ENCODE results near the gene U2SURP. TPM values are rescaled to one million over a fixed set of nuclear protein-coding genes. Genes with fewer than 3 reads are reported as not detected.
A peak's percentile ranks its signal among the peaks of the same experiment; 100 is the strongest.
"Not testable (repeated sequence)": the region's sequence is repeated elsewhere in the genome, so short reads cannot be mapped to it uniquely, and the experiment has no call there.

The U2SURP gene
- total and polyA plus RNA-seq, 4 donors: 8.3 to 41.2 (median 30.3) TPM

GRCh38 chr3:143070977-143071551, 69.7 kb downstream of the U2SURP start:
- no peak overlapping the region for H3K27ac ChIP-seq (ENCODE audit: low read depth in 1 of 2, low read length in 2 of 2)
- WGBS: 74% methylated on average over 3 of the region's 3 CpGs

DNA sequence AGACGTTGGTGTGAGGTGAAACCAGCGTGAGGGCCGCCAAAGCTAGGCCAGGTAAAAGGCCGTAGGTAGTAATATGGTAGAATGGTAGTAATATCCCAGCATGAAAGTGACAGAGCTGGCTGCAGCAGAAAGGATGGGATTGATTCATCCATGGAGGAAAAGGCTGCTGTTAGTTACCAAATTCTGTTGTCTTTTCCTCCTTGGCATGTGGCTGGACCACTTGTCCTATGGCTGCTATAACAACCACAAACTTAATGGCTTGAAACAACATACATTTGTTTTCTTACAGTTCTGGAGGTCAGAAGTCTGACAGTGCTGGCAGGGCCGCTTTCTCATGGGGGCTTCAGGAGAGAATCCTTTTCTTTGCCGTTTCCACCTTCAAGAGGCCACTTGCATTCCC, 70.4 kb downstream of the U2SURP start:
- WGBS: 94% methylated on average over 6 of the region's 6 CpGs

More at GRCh38 chr3:143070977-143071551, 69.7 kb downstream of the U2SURP start:
- no peak overlapping the region for H3K9ac ChIP-seq (ENCODE audit: low read depth in 1 of 2, low read length in 2 of 2)
- H3K36me3 ChIP-seq (ENCODE audit: control insufficient read depth in 4 of 4, insufficient read depth in 3 of 4, low read depth in 1 of 4, low read length in 3 of 4): no peaks in the 10 kb centered on the region
- DNase-seq (ENCODE audit: low spot score): no peak
- H3K27me3 ChIP-seq (ENCODE audit: control insufficient read depth in 4 of 4, insufficient read depth in 4 of 4, low read length in 3 of 4): no peaks in the 10 kb centered on the region
- no peak for TF ChIP-seq RAD21 (IDR thresholded peaks at IDR 0.05)
- peak in 1 of 2 donors; percentile 10 for TF ChIP-seq HNF4A (conservative IDR thresholded peaks at IDR 0.05)
- H3K9me3 ChIP-seq (ENCODE audit: control insufficient read depth in 4 of 4, low read length in 3 of 4): no peaks in the 10 kb centered on the region
- H3K4me3 ChIP-seq (ENCODE audit: low read depth in 1 of 3, low read length in 3 of 3): no peak overlapping the region
- no peaks in the 10 kb centered on the region for H3K4me1 ChIP-seq (ENCODE audit: control insufficient read depth in 4 of 4, insufficient read depth in 4 of 4, low read length in 3 of 4)

GRCh38 chr3:143072298-143073020, 71.1 kb downstream of the U2SURP start:
- not testable (repeated sequence) for H3K36me3 ChIP-seq (ENCODE audit: control insufficient read depth in 4 of 4, insufficient read depth in 3 of 4, low read depth in 1 of 4, low read length in 3 of 4); H3K27ac ChIP-seq (ENCODE audit: low read depth in 1 of 2, low read length in 2 of 2); H3K27me3 ChIP-seq (ENCODE audit: control insufficient read depth in 4 of 4, insufficient read depth in 4 of 4, low read length in 3 of 4); DNase-seq (ENCODE audit: low spot score); H3K9ac ChIP-seq (ENCODE audit: low read depth in 1 of 2, low read length in 2 of 2); H3K4me3 ChIP-seq (ENCODE audit: low read depth in 1 of 3, low read length in 3 of 3); H3K4me1 ChIP-seq (ENCODE audit: control insufficient read depth in 4 of 4, insufficient read depth in 4 of 4, low read length in 3 of 4); H3K9me3 ChIP-seq (ENCODE audit: control insufficient read depth in 4 of 4, low read length in 3 of 4)
- WGBS: 90% methylated on average over 12 of the region's 12 CpGs

More for the DNA sequence above, 70.4 kb downstream of the U2SURP start:
- no peaks in the 10 kb centered on the region for H3K9me3 ChIP-seq (ENCODE audit: control insufficient read depth in 4 of 4, low read length in 3 of 4)
- no peaks in the 10 kb centered on the region for H3K36me3 ChIP-seq (ENCODE audit: control insufficient read depth in 4 of 4, insufficient read depth in 3 of 4, low read depth in 1 of 4, low read length in 3 of 4)
- no peaks in the 10 kb centered on the region for H3K4me1 ChIP-seq (ENCODE audit: control insufficient read depth in 4 of 4, insufficient read depth in 4 of 4, low read length in 3 of 4)
- no peak for DNase-seq (ENCODE audit: low spot score)
- no peak overlapping the region for H3K27ac ChIP-seq (ENCODE audit: low read depth in 1 of 2, low read length in 2 of 2)
- no peaks in the 10 kb centered on the region for H3K27me3 ChIP-seq (ENCODE audit: control insufficient read depth in 4 of 4, insufficient read depth in 4 of 4, low read length in 3 of 4)
- H3K9ac ChIP-seq (ENCODE audit: low read depth in 1 of 2, low read length in 2 of 2): no peak overlapping the region
- TF ChIP-seq FOXA1 (IDR thresholded peaks at IDR 0.05) (no peak), GABPA (IDR thresholded peaks at IDR 0.05 in 1 of 2, conservative IDR thresholded peaks at IDR 0.05 in 1 of 2) (no peak), YY1 (IDR thresholded peaks at IDR 0.05) (no peak), RXRA (IDR thresholded peaks at IDR 0.05) (no peak), CTCF (IDR thresholded peaks at IDR 0.05; ENCODE audit: low read depth, low read length, missing input control) (no peak), HNF4G (IDR thresholded peaks at IDR 0.05) (no peak)
- TF ChIP-seq, protein P1, sequence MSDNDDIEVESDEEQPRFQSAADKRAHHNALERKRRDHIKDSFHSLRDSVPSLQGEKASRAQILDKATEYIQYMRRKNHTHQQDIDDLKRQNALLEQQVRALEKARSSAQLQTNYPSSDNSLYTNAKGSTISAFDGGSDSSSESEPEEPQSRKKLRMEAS (IDR thresholded peaks at IDR 0.05): no peak
- TF ChIP-seq, protein P2, sequence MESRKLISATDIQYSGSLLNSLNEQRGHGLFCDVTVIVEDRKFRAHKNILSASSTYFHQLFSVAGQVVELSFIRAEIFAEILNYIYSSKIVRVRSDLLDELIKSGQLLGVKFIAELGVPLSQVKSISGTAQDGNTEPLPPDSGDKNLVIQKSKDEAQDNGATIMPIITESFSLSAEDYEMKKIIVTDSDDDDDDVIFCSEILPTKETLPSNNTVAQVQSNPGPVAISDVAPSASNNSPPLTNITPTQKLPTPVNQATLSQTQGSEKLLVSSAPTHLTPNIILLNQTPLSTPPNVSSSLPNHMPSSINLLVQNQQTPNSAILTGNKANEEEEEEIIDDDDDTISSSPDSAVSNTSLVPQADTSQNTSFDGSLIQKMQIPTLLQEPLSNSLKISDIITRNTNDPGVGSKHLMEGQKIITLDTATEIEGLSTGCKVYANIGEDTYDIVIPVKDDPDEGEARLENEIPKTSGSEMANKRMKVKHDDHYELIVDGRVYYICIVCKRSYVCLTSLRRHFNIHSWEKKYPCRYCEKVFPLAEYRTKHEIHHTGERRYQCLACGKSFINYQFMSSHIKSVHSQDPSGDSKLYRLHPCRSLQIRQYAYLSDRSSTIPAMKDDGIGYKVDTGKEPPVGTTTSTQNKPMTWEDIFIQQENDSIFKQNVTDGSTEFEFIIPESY (IDR thresholded peaks at IDR 0.05): no peak
- H3K4me3 ChIP-seq (ENCODE audit: low read depth in 1 of 3, low read length in 3 of 3): no peak overlapping the region

DNA sequence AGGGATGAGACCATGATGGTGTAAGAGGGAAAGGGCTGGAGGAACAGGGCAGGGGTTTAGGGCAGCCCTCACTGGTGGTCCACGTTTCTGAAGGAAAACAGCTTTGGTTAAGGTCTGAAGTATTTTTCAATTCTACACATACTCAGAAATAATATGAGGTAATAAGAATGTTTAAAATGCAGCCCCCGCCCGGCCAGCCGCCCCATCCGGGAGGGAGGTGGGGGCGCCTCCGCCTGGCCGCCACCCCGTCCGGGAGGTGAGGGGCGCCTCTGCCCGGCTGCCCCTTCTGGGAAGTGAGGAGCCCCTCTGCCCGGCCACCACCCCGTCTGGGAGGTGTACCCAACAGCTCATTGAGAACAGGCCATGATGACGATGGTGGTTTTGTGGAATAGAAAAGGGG, 72.2 kb downstream of the U2SURP start:
- not testable (repeated sequence) for H3K27ac ChIP-seq (ENCODE audit: low read depth in 1 of 2, low read length in 2 of 2); H3K4me3 ChIP-seq (ENCODE audit: low read depth in 1 of 3, low read length in 3 of 3); H3K9me3 ChIP-seq (ENCODE audit: control insufficient read depth in 4 of 4, low read length in 3 of 4); H3K4me1 ChIP-seq (ENCODE audit: control insufficient read depth in 4 of 4, insufficient read depth in 4 of 4, low read length in 3 of 4); H3K27me3 ChIP-seq (ENCODE audit: control insufficient read depth in 4 of 4, insufficient read depth in 4 of 4, low read length in 3 of 4); DNase-seq (ENCODE audit: low spot score); H3K36me3 ChIP-seq (ENCODE audit: control insufficient read depth in 4 of 4, insufficient read depth in 3 of 4, low read depth in 1 of 4, low read length in 3 of 4); H3K9ac ChIP-seq (ENCODE audit: low read depth in 1 of 2, low read length in 2 of 2)
- WGBS: 94% methylated on average over 13 of the region's 15 CpGs

GRCh38 chr3:143073983-143074382, 72.6 kb downstream of the U2SURP start:
- not testable (repeated sequence) for H3K4me3 ChIP-seq (ENCODE audit: low read depth in 1 of 3, low read length in 3 of 3); H3K36me3 ChIP-seq (ENCODE audit: control insufficient read depth in 4 of 4, insufficient read depth in 3 of 4, low read depth in 1 of 4, low read length in 3 of 4); H3K4me1 ChIP-seq (ENCODE audit: control insufficient read depth in 4 of 4, insufficient read depth in 4 of 4, low read length in 3 of 4); H3K9me3 ChIP-seq (ENCODE audit: control insufficient read depth in 4 of 4, low read length in 3 of 4); H3K27me3 ChIP-seq (ENCODE audit: control insufficient read depth in 4 of 4, insufficient read depth in 4 of 4, low read length in 3 of 4); H3K27ac ChIP-seq (ENCODE audit: low read depth in 1 of 2, low read length in 2 of 2); H3K9ac ChIP-seq (ENCODE audit: low read depth in 1 of 2, low read length in 2 of 2); DNase-seq (ENCODE audit: low spot score)
- WGBS: 91% methylated on average over 5 of the region's 5 CpGs

All from liver (tissue), 9 donors.